ENCODE measurements around the gene RAPGEF4.
A peak's percentile ranks its signal among the peaks of the same experiment; 100 is the strongest.

RAPGEF4 gene

GRCh38 chr2:172985139-172985892, 249.7 kb downstream of the RAPGEF4 start:
- no peak overlapping the region for H2AFZ ChIP-seq (ENCODE audit: low read depth, low read length)
- H3K4me3 ChIP-seq (ENCODE audit: low read depth in 1 of 2, low read length in 2 of 2), result no peak overlapping the region
- H3K4me2 ChIP-seq (ENCODE audit: insufficient read depth, low read length), result no peak overlapping the region

GRCh38 chr2:172986040-172986439, 250.4 kb downstream of the RAPGEF4 start:
- Histone ChIP-seq H2AFZ (ENCODE audit: low read depth, low read length) (no peak overlapping the region), H3K27me3 (ENCODE audit: insufficient read depth, low read length, poor library complexity) (no peaks in the 10 kb centered on the region), H3K4me1 (ENCODE audit: insufficient read depth, low read length) (0 out of 2 replicates have a peak, but pooled peaks cover 6% of the 10 kb centered on the region), H3K36me3 (ENCODE audit: insufficient read depth, low read length) (no peaks in the 10 kb centered on the region), H3K4me2 (ENCODE audit: insufficient read depth, low read length) (no peak overlapping the region), H3K4me3 (ENCODE audit: low read depth in 1 of 2, low read length in 2 of 2) (no peak overlapping the region), H3K9ac (ENCODE audit: low read depth, low read length) (no peak overlapping the region), H3K79me2 (ENCODE audit: insufficient read depth, low read length) (no peaks in the 10 kb centered on the region), H4K20me1 (ENCODE audit: insufficient read depth, low read length) (no peaks in the 10 kb centered on the region), H3K27ac (ENCODE audit: low read length) (no peak overlapping the region), H3K9me3 (ENCODE audit: insufficient read depth, low read length, severe bottlenecking) (no peaks in the 10 kb centered on the region)
- DNase-seq, result no peak
- 0 out of 3 replicates have a peak, but pooled peaks have one; percentile 14 for ATAC-seq (ENCODE audit: insufficient read depth, low read depth)
- TF ChIP-seq CTCF (IDR thresholded peaks at IDR 0.05; ENCODE audit: borderline replicate concordance, extremely low read depth, low read length, poor library complexity, severe bottlenecking), result no peak

More at GRCh38 chr2:172985139-172985892, 249.7 kb downstream of the RAPGEF4 start:
- Histone ChIP-seq H3K36me3 (ENCODE audit: insufficient read depth, low read length) (no peaks in the 10 kb centered on the region), H4K20me1 (ENCODE audit: insufficient read depth, low read length) (no peaks in the 10 kb centered on the region), H3K79me2 (ENCODE audit: insufficient read depth, low read length) (no peaks in the 10 kb centered on the region), H3K9ac (ENCODE audit: low read depth, low read length) (no peak overlapping the region), H3K27me3 (ENCODE audit: insufficient read depth, low read length, poor library complexity) (no peaks in the 10 kb centered on the region), H3K9me3 (ENCODE audit: insufficient read depth, low read length, severe bottlenecking) (no peaks in the 10 kb centered on the region), H3K4me1 (ENCODE audit: insufficient read depth, low read length) (0 out of 2 replicates have a peak, but pooled peaks cover 6% of the 10 kb centered on the region), H3K27ac (ENCODE audit: low read length) (no peak overlapping the region)
- DNase-seq, result peak; percentile 8
- peak; percentile 58; the same call in 2 of the 3 replicates for ATAC-seq (ENCODE audit: insufficient read depth, low read depth)
- TF ChIP-seq CTCF (IDR thresholded peaks at IDR 0.05; ENCODE audit: borderline replicate concordance, extremely low read depth, low read length, poor library complexity, severe bottlenecking) (no peak), EZH2 (IDR thresholded peaks at IDR 0.05; ENCODE audit: borderline replicate concordance, low read depth, low read length, severe bottlenecking) (no peak)

GRCh38 chr2:172988728-172989127, 253.1 kb downstream of the RAPGEF4 start:
- no peak for TF ChIP-seq EZH2 (IDR thresholded peaks at IDR 0.05; ENCODE audit: borderline replicate concordance, low read depth, low read length, severe bottlenecking)
- no peak for DNase-seq
- no peak overlapping the region for H3K4me3 ChIP-seq (ENCODE audit: low read depth in 1 of 2, low read length in 2 of 2)
- no peaks in the 10 kb centered on the region for H3K36me3 ChIP-seq (ENCODE audit: insufficient read depth, low read length)
- no peaks in the 10 kb centered on the region for H3K9me3 ChIP-seq (ENCODE audit: insufficient read depth, low read length, severe bottlenecking)
- no peak overlapping the region for H3K4me2 ChIP-seq (ENCODE audit: insufficient read depth, low read length)
- no peaks in the 10 kb centered on the region for H3K27me3 ChIP-seq (ENCODE audit: insufficient read depth, low read length, poor library complexity)
- H4K20me1 ChIP-seq (ENCODE audit: insufficient read depth, low read length), result no peaks in the 10 kb centered on the region
- no peak for ATAC-seq (ENCODE audit: insufficient read depth, low read depth)
- H3K4me1 ChIP-seq (ENCODE audit: insufficient read depth, low read length), result 0 out of 2 replicates have a peak, but pooled peaks cover 6% of the 10 kb centered on the region
- H3K79me2 ChIP-seq (ENCODE audit: insufficient read depth, low read length), result no peaks in the 10 kb centered on the region
- H3K27ac ChIP-seq (ENCODE audit: low read length), result no peak overlapping the region
- H3K9ac ChIP-seq (ENCODE audit: low read depth, low read length), result no peak overlapping the region
- H2AFZ ChIP-seq (ENCODE audit: low read depth, low read length), result no peak overlapping the region

- Histone ChIP-seq H3K4me3 (ENCODE audit: low read depth in 1 of 2, low read length in 2 of 2) (no peak overlapping the region), H3K27me3 (ENCODE audit: insufficient read depth, low read length, poor library complexity) (no peaks in the 10 kb centered on the region), H2AFZ (ENCODE audit: low read depth, low read length) (no peak overlapping the region), H3K79me2 (ENCODE audit: insufficient read depth, low read length) (no peaks in the 10 kb centered on the region), H3K27ac (ENCODE audit: low read length) (no peak overlapping the region), H3K36me3 (ENCODE audit: insufficient read depth, low read length) (no peaks in the 10 kb centered on the region), H3K9me3 (ENCODE audit: insufficient read depth, low read length, severe bottlenecking) (no peaks in the 10 kb centered on the region), H4K20me1 (ENCODE audit: insufficient read depth, low read length) (no peaks in the 10 kb centered on the region), H3K4me2 (ENCODE audit: insufficient read depth, low read length) (no peak overlapping the region), H3K9ac (ENCODE audit: low read depth, low read length) (no peak overlapping the region), H3K4me1 (ENCODE audit: insufficient read depth, low read length) (no peaks in the 10 kb centered on the region)
- ATAC-seq (ENCODE audit: insufficient read depth, low read depth) (no peak), DNase-seq (no peak)
- no peak for TF ChIP-seq EZH2 (IDR thresholded peaks at IDR 0.05; ENCODE audit: borderline replicate concordance, low read depth, low read length, severe bottlenecking)
- no peak for TF ChIP-seq CTCF (IDR thresholded peaks at IDR 0.05; ENCODE audit: borderline replicate concordance, extremely low read depth, low read length, poor library complexity, severe bottlenecking)
Measured at GRCh38 chr2:172991031-172991430, 255.4 kb downstream of the RAPGEF4 start.

Data from DND-41 (cell line).